Stimulated activated CD4-positive, alpha-beta T cell treated with anti-CD3 and anti-CD28 coated beads, Interleukin-4, amount 100 ng/mL, for 1 hour (primary cell): ENCODE data around the gene UNC45A.

ENCODE experiments used
- DNase-seq: peaks from one replicate; pipeline ENCODE4 v3.0.0-alpha.2; 2020

The UNC45A gene

DNA sequence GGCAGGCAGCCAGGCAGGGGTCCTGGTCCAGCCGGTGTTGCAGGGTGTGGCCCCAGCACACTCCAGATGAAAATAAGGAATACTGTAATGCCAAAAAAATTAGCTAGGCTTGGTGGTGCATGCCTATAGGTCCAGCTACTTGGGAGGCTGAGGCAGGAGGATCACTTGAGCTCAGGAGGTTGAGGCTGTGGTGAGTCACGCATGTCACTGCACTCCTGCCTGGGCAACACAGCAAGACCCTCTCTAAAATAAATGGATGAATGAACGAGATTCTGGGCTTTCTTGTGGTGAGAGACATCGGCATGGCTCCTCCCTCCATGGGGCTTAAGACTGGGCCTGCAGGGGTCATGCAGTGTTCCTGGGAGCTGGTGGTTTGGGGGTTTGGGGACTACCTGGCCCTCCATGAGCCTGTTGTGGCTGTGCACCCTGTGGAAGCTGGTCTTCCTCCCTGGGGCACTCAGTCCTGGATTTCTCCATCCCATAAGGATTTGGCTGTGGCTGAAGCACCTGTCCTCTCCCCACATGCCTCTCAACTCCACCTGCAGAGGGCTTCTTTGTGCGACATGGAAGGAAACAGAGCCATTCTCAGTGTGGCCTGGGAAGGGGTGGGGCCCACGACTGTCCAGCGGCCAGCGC, 12.0 kb downstream of the UNC45A start:
- DNase-seq = no peak

- no peak for DNase-seq
These were observed 12.7 kb downstream of the UNC45A start for GRCh38 chr15:90947577-90948357.

- DNase-seq = no peak
These were observed 13.4 kb downstream of the UNC45A start for GRCh38 chr15:90948506-90948905.

- DNase-seq = no peak
These were observed 15.0 kb downstream of the UNC45A start for GRCh38 chr15:90949979-90950675.

DNA sequence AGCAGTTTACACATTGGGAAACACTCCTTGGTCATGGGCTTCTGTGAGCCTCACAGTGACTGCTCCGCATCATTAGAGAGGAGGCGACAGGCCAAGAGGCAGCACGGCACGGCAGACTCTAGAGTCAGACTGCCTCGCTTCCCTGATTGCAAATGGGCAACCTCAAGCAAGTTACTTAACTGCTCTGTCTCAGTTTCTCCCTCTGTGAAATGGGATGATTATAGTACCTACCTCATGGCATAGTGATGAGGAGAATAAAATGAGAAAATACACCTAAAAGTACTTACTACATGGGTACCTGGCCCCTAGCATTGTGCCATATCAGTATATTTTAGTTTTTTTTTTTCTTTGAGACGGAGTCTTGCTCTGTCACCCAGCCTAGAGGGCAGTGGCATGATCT, 15.6 kb downstream of the UNC45A start:
- no peak for DNase-seq

DNA sequence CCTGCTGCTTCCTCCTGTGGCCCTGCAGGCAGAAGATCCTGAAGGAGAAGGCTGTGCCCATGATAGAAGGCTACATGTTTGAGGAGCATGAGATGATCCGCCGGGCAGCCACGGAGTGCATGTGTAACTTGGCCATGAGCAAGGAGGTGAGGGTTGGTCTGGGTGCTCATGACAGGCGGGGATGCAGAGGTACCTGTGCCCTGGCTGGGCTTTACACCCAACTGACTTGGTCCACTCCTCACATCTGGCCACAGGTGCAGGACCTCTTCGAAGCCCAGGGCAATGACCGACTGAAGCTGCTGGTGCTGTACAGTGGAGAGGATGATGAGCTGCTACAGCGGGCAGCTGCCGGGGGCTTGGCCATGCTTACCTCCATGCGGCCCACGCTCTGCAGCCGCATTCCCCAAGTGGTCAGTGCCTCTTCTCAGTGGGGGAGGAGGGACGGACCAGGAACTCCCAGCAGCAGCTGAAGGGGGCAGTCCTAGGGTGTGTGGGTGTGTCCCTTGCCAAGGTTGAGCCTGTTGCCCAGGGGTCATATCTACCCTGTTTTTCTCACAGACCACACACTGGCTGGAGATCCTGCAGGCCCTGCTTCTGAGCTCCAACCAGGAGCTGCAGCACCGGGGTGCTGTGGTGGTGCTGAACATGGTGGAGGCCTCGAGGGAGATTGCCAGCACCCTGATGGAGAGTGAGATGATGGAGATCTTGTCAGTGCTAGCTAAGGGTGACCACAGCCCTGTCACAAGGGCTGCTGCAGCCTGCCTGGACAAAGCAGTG, 18.0 kb downstream of the UNC45A start:
- DNase-seq = no peak

DNA sequence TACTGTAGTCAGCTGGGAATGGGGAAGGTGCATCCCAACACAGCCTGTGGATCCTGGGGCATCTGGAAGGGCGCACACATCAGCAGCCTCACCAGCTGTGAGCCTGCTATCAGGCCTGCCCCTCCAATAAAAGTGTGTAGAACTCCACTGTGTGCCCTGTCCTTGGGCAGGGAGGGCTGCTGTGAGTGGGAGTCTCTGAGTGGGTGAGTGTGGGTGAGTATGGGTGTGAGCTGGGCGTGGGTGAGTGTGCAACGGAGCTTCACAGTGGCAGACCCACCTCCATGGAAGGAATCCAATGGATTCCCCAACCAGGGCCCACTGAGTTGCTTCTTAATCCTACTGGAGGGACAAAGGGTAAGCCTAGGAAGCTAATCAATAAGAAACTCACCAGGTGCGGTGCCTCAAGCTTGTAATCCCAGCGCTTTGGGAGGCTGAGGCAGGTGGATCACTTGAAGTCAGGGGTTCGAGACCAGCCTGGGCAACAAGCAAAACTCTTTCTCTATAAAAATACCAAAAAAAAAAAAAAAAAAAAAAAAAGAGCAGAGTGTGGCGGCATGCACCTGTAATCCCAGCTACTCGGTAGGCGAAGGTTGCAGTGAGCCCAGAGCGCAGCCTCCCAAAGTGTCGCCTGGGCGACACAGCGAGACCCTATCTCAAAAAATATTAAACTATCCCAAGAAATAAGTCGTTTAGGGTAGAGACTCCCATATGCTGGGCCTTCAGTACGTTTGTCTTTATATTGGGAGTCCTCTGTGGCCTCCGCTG, 19.0 kb downstream of the UNC45A start:
- no peak for DNase-seq

GRCh38 chr15:90954712-90955623, 19.9 kb downstream of the UNC45A start, which contains the start of gene RCCD1:
Gene RCCD1, plus strand, starts transcription at chr15:90954884. Its CDS starts 1,851 bp downstream, at chr15:90956735.
- peak; percentile 87 for DNase-seq

DNA sequence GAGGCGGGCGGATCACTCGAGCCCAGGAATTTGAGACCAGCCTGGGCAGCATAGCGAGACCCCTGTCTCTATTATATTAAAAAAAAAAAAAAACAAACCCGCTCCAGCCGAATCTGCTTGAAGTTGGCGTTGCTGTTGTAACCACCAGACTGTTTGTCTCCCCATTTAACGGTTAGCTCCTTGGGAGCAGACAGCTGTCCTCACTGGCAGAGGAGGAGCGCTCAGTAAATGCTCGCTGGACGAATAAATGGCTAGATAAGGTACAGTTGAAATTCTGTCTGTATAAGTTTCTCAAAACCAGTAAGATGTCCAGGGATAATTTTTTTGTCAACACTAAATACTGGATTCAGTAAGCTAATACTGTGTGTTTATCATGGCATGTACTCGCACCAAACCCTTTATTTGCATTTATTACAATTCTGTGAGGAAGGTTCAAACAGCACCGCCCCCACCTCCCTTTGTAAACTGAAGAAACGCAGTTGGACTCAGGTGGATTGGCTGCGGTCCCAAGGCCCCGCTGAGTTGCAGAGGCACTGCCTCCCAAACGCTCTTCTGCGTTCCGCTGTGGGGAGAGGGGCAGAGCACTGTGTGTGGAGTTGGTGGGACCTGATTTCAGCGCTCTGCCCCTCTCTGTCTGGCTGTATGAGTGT, 20.7 kb downstream of the UNC45A start:
- no peak for DNase-seq

DNA sequence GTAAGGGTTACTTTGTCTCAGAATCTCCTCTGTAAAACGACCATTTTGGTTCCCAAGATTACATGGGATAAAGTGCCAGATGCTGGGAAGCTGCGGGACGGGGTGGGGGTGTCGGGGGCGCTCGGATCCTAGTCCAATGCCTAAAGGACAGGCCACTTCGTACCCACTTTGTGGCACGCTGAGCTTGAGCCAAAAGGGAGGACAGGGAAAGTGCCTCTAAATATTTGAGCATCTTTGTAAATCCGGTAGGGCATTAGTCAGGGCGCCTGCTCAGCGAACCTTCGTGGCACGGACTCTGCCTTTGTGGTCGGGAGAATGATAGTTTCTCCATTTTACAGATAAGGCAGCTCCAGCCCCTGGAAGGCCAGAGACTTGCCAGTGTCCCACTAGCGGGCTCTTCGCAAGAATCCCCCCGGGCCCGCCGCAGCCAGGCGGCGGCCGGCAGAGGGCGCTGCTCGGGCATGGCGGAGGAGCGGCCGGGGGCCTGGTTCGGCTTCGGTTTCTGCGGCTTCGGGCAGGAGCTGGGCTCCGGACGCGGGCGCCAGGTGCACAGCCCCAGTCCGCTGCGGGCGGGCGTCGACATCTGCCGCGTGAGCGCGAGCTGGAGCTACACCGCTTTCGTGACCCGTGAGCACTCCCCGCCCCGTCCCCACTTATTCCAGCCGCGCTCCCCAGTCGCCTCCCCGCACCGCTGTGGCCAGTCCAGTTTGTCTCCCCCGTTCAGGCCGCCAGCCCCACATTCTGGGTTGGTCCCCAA, 21.4 kb downstream of the UNC45A start:
- DNase-seq = peak; percentile 68

DNA sequence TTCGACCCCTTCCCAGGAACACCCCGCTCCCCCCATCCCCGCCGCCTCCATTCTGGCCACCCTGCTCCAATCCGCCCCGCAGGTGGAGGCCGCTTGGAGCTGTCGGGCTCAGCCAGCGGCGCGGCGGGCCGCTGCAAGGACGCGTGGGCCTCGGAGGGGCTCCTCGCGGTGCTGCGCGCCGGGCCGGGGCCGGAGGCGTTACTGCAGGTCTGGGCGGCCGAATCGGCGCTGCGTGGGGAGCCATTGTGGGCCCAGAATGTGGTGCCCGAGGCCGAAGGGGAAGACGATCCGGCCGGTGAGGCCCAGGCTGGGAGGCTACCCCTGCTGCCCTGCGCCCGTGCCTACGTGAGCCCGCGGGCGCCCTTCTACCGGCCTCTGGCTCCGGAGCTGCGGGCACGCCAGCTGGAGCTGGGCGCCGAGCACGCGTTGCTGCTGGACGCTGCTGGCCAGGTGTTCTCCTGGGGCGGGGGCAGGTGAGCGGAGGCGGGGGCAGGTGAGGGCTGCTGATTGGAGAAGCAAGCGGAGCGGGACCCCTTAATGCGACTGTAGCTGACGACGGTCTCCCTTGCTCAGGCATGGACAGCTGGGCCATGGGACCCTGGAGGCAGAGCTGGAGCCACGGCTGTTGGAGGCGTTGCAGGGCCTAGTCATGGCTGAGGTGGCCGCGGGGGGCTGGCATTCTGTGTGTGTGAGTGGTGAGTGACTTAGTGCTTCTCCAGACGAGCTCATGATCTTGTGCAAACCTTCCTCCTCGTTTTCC, 22.1 kb downstream of the UNC45A start:
- no peak for DNase-seq

- no peak for DNase-seq
These were observed 22.7 kb downstream of the UNC45A start for GRCh38 chr15:90957791-90958190.

- DNase-seq = no peak
These were observed 24.0 kb downstream of the UNC45A start for GRCh38 chr15:90959028-90959595.

- DNase-seq = no peak
These were observed 24.8 kb downstream of the UNC45A start for GRCh38 chr15:90959894-90960293.

DNA sequence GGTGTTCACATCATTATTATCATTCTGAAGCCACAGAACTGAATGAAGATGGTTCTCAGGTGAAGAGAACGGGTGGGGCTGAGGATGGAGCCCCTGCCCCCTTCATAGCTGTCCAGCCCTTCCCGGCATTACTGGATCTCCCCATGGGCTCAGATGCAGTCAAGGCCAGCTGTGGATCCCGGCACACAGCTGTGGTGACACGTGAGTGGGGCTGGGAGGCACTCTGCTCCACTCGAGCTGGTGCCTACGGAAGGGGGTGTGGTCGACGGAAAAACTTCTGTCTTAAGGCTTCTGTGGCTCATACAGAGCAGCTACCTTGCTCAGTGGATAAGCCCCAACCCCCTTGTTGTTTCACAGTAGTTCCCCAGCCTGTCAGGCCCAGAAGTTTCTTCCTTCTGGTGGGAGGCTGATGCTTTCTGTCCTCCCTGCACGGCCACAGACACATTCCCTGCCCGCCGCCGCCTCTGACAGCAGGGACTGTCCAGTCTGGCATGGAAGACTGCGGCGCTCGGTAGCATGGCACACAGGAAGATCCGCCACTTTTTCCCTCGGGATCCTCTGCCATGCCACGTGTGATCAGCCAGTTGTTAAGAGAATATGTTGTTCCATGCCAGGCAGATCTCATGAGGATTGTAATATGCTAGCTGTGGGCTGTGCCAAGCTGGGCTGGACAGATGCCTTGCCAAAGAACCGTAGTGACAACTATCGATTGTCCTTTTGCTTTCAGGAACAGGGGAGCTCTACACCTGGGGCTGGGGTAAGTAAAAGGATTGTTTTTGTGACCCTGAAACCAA, 25.4 kb downstream of the UNC45A start:
- DNase-seq = no peak

- DNase-seq = no peak
These were observed 26.9 kb downstream of the UNC45A start for GRCh38 chr15:90962021-90962420.

GRCh38 chr15:90966262-90966661, 31.2 kb downstream of the UNC45A start:
- DNase-seq = no peak

DNA sequence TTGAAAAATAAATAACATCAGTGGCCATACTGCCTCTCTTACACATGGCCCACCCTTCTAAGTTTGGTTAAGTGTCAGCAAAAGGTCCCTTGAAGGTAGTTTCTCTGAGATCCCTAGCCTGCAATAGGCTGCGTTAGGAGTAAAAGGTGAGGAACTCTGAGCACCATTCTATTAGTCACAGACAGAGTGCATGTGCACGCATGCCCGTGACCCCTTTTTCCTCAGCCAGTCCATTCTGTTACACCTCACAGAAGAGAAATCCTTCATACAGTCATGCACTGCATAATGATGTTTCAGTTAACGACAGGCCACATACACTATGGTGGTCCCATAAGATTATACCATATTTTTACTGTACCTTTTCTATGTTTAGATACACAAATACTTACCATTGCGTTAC, 32.1 kb downstream of the UNC45A start:
- no peak for DNase-seq
